NK-92 (cell line): ENCODE results near the gene MAN1C1.
"Not testable (repeated sequence)": the region's sequence is repeated elsewhere in the genome, so short reads cannot be mapped to it uniquely, and the experiment has no call there.

Experiments used
- DNase-seq: peaks from one replicate; lab custom pipeline; 2025; ENCODE audit not compliant: unreplicated experiment; lab: John Stamatoyannopoulos, UW

Gene MAN1C1

GRCh38 chr1:25734991-25735390 lies 118.4 kb downstream of the MAN1C1 start:
- not testable (repeated sequence) for DNase-seq

DNA sequence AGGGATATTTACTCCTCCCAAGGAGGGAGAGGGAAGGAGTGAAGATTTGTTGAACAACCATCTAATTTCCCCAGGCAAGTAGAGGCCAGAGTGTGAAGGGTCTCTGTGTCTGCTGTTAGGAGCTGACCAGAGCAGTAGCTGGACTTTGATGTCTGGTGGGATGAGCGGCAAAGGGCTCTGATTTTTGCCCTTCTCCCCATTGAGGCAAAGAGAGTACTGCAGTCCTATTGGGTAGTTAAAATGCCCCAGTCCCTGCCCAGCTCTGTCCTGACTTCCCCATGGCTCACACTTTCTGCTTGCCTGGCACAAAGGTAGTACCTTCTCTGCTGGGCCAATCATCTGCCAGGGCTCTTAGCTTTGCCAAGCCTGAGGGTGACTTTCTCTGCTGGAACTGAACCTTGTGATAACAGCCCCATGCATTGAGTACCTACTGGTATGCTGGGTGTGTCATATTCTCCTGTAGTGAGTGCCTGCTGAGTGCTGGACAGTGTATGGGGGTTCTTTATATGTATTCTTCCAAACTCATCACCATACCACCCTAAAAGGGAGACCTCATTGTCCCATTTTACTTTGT lies 119.5 kb downstream of the MAN1C1 start:
- DNase-seq = no peak

DNA sequence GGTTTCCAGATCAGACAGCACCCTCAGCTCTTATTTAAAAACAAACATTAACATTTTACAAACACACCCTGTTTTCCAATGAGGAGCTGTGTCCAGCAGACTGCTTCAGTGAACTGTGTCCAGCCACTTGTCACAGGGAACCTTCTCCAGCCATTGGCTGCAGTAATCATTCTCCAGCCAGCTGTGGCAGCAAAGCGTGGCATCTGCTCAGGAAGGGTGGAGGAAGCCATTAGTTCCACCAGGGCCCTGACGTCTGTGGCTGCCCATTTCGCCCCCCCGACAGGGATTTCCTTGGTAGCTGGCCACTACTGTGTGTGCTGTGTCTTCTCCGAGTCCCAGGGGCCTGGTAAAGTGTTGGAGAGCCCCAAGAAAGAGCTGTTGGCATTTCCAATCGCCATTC lies 120.5 kb downstream of the MAN1C1 start:
- DNase-seq = no peak

DNA sequence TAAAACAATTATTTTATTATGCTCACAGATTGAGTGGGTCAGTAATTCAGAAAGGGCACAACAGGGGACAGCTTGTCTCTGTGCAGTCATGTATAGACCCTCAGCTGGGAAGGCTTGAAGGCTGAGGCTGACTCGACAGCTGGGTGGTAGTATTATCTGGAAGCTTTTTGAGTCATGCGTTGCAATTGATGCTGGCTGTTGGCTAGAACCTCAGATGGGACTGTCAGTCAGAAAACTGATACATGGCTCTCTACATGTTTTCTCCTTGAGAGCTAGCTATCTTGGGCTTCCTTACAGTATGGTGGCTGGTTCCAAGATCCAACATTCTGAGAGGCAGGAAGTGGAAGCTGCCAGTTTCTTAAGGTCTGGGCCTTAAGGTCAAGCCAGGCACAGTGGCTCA lies 121.9 kb downstream of the MAN1C1 start:
- no peak for DNase-seq

- no peak for DNase-seq
Measured at GRCh38 chr1:25739341-25739740, 122.8 kb downstream of the MAN1C1 start.

- no peak for DNase-seq
Measured at GRCh38 chr1:25740071-25740470, 123.5 kb downstream of the MAN1C1 start.

DNA sequence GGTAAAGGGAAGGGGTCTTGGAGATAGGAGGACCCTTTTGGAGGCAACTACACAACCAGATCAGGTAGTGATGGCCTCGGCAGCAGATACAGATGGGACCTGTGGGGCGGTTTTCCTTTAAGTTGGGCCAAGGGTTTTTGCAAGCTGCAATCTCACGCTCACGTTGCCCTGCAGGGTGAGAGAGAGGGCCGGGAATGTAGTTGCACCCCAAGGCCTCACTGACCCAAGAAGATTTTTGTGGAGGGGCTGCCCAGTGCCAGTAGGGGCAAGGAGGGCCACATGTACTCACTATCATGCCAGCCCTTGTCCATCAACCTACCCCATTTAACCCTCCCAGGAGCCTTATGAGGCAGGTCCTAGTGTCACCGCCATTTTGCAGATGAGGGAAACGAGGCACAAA lies 125.7 kb downstream of the MAN1C1 start:
- no peak for DNase-seq

DNA sequence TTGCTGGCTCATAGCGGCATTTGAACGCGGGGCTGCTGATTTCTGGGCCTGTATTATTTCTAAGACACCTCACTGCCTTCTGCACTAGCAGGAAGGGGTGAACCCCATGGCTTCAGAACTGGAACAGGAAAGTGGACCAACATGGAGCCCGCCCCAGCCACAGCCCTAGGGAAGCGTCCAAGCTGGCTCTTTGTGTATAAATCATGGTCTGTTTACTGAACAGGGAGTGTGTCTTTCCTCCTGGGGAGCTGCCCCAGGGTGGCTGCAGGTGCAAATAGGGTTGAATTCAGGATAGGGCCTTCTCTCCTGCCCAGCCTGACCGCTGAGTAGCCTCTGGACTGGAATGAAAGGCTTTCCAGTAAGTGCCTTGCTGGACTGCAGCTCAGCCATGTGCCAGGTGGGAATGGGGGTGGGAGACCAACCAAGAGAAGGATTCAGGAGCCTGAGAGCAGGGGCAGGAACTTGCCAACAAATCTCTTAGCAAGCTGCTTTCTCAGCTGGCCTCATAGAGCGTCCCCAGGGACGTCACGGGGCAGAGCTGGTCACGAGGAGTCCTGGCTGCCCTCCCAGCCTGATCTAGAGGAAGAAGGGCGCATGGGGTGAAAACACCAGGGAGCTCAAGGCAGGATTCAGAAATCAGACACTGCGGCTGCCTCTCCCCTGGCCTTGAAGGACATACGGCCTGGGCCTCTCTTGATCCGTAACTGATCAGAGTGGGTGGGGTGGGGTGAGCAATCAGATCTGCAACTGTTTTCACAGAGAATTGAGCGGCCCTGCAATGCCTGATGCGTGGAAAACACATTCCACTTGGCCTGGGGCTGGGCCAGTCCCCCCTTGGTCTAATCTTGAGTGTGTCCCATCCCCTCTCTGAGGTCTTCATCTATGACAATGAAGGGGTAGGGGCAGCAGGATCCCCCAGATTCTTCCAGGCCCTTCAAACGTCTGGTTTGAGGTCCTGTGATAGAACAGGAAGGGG lies 126.9 kb downstream of the MAN1C1 start:
- no peak for DNase-seq

GRCh38 chr1:25744140-25744581 lies 127.6 kb downstream of the MAN1C1 start:
- DNase-seq = no peak

GRCh38 chr1:25744636-25745425 lies 128.2 kb downstream of the MAN1C1 start:
- no peak for DNase-seq

- DNase-seq = no peak
Measured at GRCh38 chr1:25746299-25747045, 129.9 kb downstream of the MAN1C1 start.

- no peak for DNase-seq
Measured at GRCh38 chr1:25747046-25747719, 130.6 kb downstream of the MAN1C1 start.

GRCh38 chr1:25748531-25749205 lies 132.1 kb downstream of the MAN1C1 start:
- no peak for DNase-seq

GRCh38 chr1:25750923-25751605 lies 134.5 kb downstream of the MAN1C1 start:
- DNase-seq = no peak

DNA sequence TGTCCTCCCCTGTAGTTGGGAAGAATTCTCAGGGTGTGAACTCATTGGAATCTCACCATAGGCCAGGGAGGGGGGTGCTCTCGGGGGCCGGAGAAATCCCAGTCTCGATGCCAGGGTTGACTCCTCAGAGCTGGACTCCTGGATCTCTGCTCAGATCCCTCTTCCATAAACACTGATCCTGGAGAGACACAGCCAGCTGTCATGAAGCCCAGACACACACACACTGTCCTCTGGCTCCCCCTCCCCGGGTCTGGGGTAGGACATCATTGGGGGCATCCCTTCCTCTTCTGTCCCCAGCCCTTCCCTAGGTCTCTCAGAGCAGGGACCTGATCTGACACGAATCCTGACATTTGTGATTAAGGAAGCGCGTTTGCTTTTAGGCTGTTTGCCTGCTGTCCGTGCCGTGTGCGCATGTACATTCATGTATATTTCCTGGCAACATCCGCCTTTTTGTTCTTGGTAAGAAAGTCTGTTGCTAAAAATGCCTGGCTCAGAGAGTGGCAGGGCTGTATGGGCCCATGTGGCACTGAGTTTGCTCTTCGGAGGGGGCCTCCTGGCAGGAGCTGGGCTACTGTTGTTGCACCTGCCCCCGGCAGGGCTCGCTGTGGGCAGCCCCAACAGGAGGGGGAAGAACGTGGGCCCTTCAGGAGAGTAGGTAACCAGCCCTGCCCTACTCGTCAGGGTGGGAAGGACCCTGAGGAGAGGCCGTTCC lies 138.0 kb downstream of the MAN1C1 start:
- no peak for DNase-seq

DNA sequence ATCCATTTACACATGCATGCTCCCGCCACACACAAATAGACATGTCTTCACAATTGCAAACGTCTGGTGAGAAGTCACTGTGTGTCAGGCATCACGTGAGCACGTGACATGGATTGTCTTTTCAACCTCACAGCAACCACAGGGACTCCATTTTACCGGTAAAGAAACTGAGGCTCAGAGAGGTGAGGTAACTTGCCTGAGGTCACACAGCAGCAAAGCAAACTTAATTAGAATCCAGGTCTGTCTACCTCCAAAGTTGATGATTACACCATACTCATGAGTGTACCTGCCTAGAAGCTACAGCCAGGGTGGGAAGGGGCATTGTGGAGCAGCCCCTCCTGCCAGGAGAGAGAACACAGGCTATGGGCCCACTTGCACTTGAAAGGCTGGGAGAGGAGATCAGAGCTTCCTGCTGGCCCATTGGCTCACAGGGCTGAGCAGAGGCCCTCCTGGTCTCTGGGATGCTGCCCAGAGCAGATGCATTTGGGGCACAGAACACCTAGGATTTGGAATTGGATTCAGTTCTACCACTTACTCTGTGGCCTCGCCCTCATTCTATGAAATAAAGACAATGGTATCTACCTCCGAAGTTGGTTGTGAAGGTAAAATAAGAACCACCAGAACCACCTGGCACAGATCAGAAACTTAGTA lies 139.0 kb downstream of the MAN1C1 start:
- DNase-seq = no peak

- DNase-seq = no peak
Measured at GRCh38 chr1:25756215-25756614, 139.6 kb downstream of the MAN1C1 start.
